HG02623 (cell line): ENCODE measurements around the gene ARHGEF37.
"Not testable (repeated sequence)": the region's sequence is repeated elsewhere in the genome, so short reads cannot be mapped to it uniquely, and the experiment has no call there.

Experiments
- ATAC-seq: cut with Tn5 transposase; IDR thresholded peaks from one replicate; pipeline ENCODE4 v1.9.1; 2021; ENCODE audit warnings: moderate library complexity; ENCODE audit not compliant: unreplicated experiment

The ARHGEF37 gene

GRCh38 chr5:149564542-149565140, 16.7 kb upstream of the ARHGEF37 start:
- peak; percentile 88 for ATAC-seq

- ATAC-seq = no peak
Measured at GRCh38 chr5:149567226-149567625, 14.1 kb upstream of the ARHGEF37 start.

- ATAC-seq = no peak
Measured at GRCh38 chr5:149572170-149572569, 9.1 kb upstream of the ARHGEF37 start.

- no peak for ATAC-seq
Measured at GRCh38 chr5:149572576-149573231, 8.6 kb upstream of the ARHGEF37 start.

GRCh38 chr5:149575131-149575530, 6.2 kb upstream of the ARHGEF37 start:
- ATAC-seq = no peak

- ATAC-seq = no peak
Measured at GRCh38 chr5:149576021-149576420, 5.3 kb upstream of the ARHGEF37 start.

GRCh38 chr5:149578896-149579295, 2.4 kb upstream of the ARHGEF37 start:
- ATAC-seq = no peak

- ATAC-seq = no peak
Measured at GRCh38 chr5:149580808-149581191, 498 bp upstream of the ARHGEF37 start.

GRCh38 chr5:149581931-149582768, 852 bp downstream of the ARHGEF37 start:
- no peak for ATAC-seq

GRCh38 chr5:149583394-149583793, 2.1 kb downstream of the ARHGEF37 start:
- no peak for ATAC-seq

- ATAC-seq = no peak
Measured at GRCh38 chr5:149584121-149584520, 2.8 kb downstream of the ARHGEF37 start.

- no peak for ATAC-seq
Measured at GRCh38 chr5:149585910-149586309, 4.6 kb downstream of the ARHGEF37 start.

- ATAC-seq = no peak
Measured at GRCh38 chr5:149586708-149587318, 5.5 kb downstream of the ARHGEF37 start.

GRCh38 chr5:149588936-149589335, 7.6 kb downstream of the ARHGEF37 start:
- no peak for ATAC-seq

GRCh38 chr5:149593370-149593769, 12.1 kb downstream of the ARHGEF37 start:
- no peak for ATAC-seq

- ATAC-seq = no peak
Measured at GRCh38 chr5:149594206-149594895, 13.1 kb downstream of the ARHGEF37 start.

- not testable (repeated sequence) for ATAC-seq
Measured at GRCh38 chr5:149595105-149595504, 13.8 kb downstream of the ARHGEF37 start.

- no peak for ATAC-seq
Measured at GRCh38 chr5:149596712-149597111, 15.4 kb downstream of the ARHGEF37 start.

- no peak for ATAC-seq
Measured at GRCh38 chr5:149597618-149598017, 16.3 kb downstream of the ARHGEF37 start.

- not testable (repeated sequence) for ATAC-seq
Measured at GRCh38 chr5:149598234-149598633, 16.9 kb downstream of the ARHGEF37 start.

- no peak for ATAC-seq
Measured at GRCh38 chr5:149598966-149599365, 17.7 kb downstream of the ARHGEF37 start.
